GM12872 (cell line): ENCODE data around the gene SH3PXD2A.
A peak's percentile ranks its signal among the peaks of the same experiment; 100 is the strongest.

Experiments used
- TF ChIP-seq, protein P1 (sequence below): IDR thresholded peaks from 3 replicates; pipeline ENCODE4 v1.5.1; 2011; ENCODE audit warnings: low read depth, mild to moderate bottlenecking, low read length, moderate library complexity; ENCODE audit not compliant: insufficient read depth

The SH3PXD2A gene

DNA sequence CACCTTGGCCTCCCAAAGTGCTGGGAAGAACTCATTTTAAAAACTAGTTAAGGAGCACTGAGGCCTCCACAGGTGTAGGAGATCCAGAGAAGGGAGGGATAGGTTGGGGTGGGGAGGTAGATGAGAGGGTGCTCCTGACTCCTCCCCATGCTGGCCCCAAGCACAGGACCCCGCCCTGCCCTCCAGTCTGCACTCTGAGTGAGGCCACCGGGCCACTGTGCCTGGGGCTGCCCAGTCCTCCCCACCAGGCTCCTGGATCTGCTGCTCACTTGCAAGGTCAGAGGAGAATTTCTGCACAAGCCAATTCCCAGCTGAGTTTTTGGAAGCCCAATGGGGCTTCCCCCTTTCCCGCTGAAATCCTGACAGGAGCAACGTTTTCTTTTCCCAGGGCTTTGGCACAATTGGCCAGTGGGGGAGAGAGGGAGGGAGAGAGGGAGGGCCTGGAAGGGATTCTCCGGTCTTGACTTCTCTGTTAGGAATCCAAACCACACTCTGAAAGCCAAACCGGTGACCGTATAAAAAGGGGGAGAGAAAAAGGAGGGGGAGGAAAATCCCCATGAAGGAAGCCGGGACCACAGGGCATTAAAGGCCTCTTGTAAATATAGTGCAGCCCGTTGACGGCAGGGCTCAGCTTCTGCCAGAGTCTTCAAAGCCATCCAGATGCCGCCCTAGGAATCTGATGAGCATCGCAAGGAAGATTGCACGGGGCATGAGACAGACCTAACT is 116.2 kb downstream of the SH3PXD2A start:
- TF ChIP-seq, protein P1, sequence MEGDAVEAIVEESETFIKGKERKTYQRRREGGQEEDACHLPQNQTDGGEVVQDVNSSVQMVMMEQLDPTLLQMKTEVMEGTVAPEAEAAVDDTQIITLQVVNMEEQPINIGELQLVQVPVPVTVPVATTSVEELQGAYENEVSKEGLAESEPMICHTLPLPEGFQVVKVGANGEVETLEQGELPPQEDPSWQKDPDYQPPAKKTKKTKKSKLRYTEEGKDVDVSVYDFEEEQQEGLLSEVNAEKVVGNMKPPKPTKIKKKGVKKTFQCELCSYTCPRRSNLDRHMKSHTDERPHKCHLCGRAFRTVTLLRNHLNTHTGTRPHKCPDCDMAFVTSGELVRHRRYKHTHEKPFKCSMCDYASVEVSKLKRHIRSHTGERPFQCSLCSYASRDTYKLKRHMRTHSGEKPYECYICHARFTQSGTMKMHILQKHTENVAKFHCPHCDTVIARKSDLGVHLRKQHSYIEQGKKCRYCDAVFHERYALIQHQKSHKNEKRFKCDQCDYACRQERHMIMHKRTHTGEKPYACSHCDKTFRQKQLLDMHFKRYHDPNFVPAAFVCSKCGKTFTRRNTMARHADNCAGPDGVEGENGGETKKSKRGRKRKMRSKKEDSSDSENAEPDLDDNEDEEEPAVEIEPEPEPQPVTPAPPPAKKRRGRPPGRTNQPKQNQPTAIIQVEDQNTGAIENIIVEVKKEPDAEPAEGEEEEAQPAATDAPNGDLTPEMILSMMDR, result no peak

DNA sequence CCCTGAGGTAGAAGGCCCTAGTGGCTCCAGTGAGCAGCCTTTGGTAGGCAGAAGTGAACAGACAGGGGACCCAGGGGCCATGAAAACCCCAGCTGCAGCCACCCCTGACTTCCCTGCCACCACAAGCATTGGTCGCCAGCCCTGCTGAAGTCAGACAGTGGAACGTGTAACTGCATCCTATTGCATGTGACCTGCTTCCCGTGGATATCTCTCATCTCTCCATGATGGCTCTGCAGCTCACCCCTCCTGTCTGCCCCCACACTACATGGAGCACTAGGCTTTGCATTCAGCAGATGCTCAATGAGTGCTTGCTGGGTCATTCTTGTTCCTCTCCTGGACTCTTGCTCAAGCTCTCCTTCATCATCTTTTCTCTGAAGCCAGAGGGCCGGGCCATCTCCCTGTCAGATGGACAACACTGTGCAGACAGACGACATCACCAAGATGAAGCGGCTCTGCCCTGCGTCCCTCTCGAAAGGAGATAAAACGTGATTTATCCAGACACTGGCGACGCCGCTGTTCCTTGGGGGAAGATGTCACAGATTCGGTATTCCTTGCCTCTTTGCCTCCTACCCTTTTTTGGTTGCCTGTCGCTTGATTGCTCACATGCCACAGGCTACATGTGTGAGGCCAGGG is 117.5 kb downstream of the SH3PXD2A start:
- TF ChIP-seq, protein P1, result no peak

DNA sequence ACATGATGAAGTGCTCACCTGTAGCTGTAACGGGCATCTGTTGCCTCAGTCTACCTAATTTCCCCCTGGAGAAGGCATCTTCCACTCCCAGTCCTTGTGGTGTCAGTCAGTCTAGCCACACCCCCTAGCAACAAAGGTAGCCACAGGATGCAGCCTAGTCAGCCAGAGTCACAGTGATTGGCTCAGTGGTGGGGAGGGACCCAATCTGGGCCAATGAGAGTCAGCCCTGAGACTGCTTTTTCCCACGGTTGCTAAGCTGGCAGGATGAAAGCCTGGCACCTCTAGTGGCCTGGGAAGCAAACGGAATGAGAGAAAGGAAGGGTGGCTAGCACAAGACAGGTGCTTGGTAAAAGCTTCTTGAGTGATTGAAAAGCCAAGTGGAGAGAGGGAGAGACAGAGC is 118.6 kb downstream of the SH3PXD2A start:
- TF ChIP-seq, protein P1, result peak; percentile 23; the same call in 1 of the 3 replicates

DNA sequence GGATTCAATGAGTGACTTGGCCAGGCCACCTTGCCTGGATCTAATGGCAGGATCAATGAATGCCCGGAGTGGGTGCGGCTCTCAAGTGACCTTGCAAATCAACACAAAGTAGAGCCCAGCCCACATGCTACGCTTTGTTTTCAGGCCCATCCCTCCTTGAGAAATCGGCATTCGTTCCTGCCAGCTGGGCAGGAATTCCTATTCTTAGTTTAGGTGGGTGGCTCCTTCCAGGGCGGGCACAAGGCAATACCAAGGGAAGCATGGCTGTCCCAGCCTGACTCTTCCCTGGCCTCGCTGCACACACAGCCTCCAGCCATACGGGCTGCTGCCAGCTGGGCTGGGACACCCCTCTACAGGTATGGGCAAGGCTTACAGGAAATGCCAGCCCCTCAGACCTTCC is 119.3 kb downstream of the SH3PXD2A start:
- TF ChIP-seq, protein P1, result no peak

DNA sequence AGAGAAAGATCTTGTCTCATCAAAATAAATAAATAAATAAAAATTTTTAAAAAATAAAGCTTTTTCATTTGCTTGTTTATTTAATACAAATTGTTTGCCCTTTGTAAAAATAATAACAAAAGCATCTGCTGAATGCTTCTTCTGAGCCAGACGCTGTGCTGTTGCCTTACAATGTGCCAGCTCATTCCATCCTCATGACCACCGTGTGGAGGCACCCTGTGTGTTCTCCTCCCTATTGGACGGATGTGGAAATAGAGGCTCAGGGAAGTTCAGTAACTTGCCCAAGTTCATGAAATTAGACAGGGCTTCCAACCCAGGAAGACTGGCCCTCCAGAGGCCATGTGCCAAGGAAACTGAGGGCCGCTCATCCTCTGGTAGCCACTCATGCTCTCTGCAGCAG is 120.6 kb downstream of the SH3PXD2A start:
- TF ChIP-seq, protein P1, result no peak

DNA sequence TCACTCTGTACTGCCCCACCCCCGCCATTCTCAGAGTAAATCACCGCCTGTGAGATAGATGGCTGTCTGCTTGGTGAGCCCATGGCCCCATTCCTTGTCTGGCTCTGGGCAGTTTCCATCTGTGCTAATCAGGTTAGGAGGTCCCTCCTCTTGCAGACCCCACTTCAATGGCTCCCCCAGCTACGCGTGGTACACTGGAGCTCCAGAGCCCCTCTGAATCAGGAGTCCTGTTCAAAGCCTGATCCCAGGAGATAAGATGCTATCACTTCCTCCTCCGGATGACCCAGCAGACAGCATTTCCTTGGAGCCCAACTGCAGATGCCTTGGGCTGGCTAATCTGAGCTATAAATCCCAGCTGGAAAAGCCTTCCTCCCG is 122.3 kb downstream of the SH3PXD2A start:
- TF ChIP-seq, protein P1, result no peak

DNA sequence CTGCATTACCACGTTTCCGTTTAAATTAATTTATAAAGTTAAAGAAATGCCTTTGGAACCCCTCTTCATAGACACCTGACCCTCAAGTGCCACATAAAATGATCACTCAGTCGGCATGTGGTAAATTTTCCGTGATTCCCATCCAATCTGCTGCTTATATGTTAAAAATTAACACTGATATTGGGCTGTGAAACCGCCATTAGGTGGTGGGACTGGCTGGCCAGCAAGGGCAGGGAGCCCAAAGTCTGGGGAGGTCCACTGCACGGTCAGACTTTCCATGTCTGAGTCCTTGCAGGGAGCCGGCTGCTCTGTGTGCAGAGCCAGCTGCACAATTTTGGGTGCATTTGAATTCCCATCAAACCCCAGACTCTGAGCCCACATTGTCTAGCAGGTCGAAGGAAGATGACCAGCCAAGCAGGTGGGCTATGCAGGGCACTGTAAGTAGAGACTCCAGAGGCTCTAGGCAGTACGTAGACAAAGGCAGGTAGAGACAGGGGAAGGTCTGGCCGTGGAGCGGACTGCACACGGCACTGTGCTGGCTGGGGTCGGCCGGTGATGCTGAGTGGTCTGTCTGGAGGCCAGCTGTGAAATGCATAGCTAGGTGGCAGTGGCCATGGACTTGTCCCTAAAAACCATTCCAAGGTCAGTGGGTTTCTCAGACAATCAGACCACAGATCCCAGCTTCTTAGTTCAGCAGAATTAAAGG is 122.9 kb downstream of the SH3PXD2A start:
- TF ChIP-seq, protein P1, result no peak
